ENCODE data around the gene RGL3. TPM values are rescaled to one million over a fixed set of nuclear protein-coding genes. Genes with fewer than 3 reads are reported as not detected.
A peak's percentile ranks its signal among the peaks of the same experiment; 100 is the strongest.

Gene RGL3
- total and polyA plus RNA-seq, 12 donors = 1.2 to 37.5 (median 3.5) TPM

- DNase-seq (peak; percentile 79 to 87), ATAC-seq (peak; percentile 48 to 89 (median 74))
- 7 to 9% methylated on average over 55 to 56 of the region's 56 CpGs for WGBS, 2 donors
- intact Hi-C loops (cut with DNase I) = loop anchor here in 1 of 10 donors (5.0 kb wide), 1 partner anchor 40 kb away; the partner anchor contains the start of gene EPOR
- H3K4me3 ChIP-seq = peak overlapping the region in 9 of 10 donors; percentile 16 to 50 (median 45)
- H3K27me3 ChIP-seq = peaks cover 10 to 68% (median 64%) of the 10 kb centered on the region in 7 donors
- no peaks in the 10 kb centered on the region for H3K36me3 ChIP-seq
- no peaks in the 10 kb centered on the region for H3K9me3 ChIP-seq
- H3K27ac ChIP-seq = peak overlapping the region in 9 of 10 donors; percentile 20 to 82 (median 55)
- peaks cover 12 to 53% (median 37%) of the 10 kb centered on the region in 9 donors for H3K4me1 ChIP-seq
- TF ChIP-seq CTCF (IDR thresholded peaks at IDR 0.05) = no peak
These were observed 3.3 kb upstream of the RGL3 start for GRCh38 chr19:11422163-11423065.

DNA sequence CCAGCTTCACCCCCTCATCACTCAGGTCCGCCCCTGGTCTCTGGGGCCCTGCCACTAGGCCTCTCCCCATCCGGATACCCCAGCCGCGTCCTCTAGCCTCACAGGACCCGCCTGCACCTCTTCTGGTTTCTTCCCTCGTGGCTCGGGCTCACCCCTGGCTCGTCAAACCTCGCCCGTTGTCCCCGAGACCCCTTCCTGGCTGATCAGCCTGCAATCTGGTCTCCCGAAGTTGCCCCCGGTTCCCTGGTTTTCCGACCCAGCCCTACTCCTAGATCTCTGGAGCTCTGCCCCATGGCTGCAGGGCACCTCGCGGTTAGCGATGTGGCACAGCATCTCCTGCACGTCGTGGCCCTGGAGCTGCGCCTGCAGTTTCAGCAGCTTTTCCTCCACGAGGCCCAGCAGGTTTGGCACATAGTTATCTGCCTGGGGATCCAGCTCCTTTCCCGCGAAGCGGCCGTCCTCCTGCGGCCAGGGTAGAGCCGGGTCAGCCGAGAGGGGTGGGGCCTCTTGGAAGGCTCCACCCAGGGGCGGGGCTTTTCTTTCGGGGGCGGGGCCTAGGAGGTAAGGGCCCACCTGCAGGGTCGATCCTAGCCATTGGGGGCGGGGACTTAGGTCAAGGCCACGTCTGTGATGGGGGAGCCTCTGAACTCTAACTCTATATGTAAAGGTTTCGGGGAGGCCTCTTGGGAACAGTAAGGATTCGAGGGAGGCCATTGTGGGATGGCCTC, 2.4 kb upstream of the RGL3 start:
- Histone ChIP-seq H3K27ac (peak overlapping the region in 9 of 10 donors; percentile 21 to 82 (median 66)), H3K27me3 (peaks cover 10 to 77% (median 72%) of the 10 kb centered on the region in 7 donors), H3K4me1 (peaks cover 12 to 53% (median 37%) of the 10 kb centered on the region in 9 donors), H3K36me3 (no peaks in the 10 kb centered on the region), H3K4me3 (peak overlapping the region; percentile 21 to 50 (median 44)), H3K9me3 (no peaks in the 10 kb centered on the region)
- TF ChIP-seq CTCF (IDR thresholded peaks at IDR 0.05) = no peak
- intact Hi-C loops (cut with DNase I) = loop anchor here in 1 of 10 donors (5.0 kb wide), 1 partner anchor 39 kb away; the partner anchor contains the start of gene EPOR
- peak; percentile 10 to 75 (median 44) for ATAC-seq
- peak; percentile 38 to 72 for DNase-seq
- 16 to 18% methylated on average over 36 of the region's 36 CpGs for WGBS, 2 donors

- no peak for TF ChIP-seq CTCF (IDR thresholded peaks at IDR 0.05)
- H3K9me3 ChIP-seq = no peaks in the 10 kb centered on the region
- peaks cover 12 to 53% (median 37%) of the 10 kb centered on the region in 9 donors for H3K4me1 ChIP-seq
- peak overlapping the region; percentile 21 to 50 (median 44) for H3K4me3 ChIP-seq
- WGBS, 2 donors = 4% methylated on average over 46 of the region's 46 CpGs
- no peaks in the 10 kb centered on the region for H3K36me3 ChIP-seq
- peak overlapping the region; percentile 21 to 82 (median 66) for H3K27ac ChIP-seq
- peak; percentile 53 to 72 (median 62) for ATAC-seq
- DNase-seq = peak; percentile 65 to 78
- intact Hi-C loops (cut with DNase I) = loop anchor here in 1 of 10 donors (5.0 kb wide), 1 partner anchor 38 kb away; the partner anchor contains the start of gene EPOR
- peaks cover 10 to 85% (median 76%) of the 10 kb centered on the region in 7 donors for H3K27me3 ChIP-seq
These were observed 1.6 kb upstream of the RGL3 start for GRCh38 chr19:11420429-11421370.

Data from heart right ventricle (tissue), 16 donors.